Femur (tissue), 1 donor: ENCODE results near the gene ZNF234.
"Not testable (repeated sequence)": the region's sequence is repeated elsewhere in the genome, so short reads cannot be mapped to it uniquely, and the experiment has no call there.

Experiments used
- DNase-seq: peaks from one replicate; pipeline ENCODE4 v3.0.0-alpha.2; 2017

The ZNF234 gene

DNA sequence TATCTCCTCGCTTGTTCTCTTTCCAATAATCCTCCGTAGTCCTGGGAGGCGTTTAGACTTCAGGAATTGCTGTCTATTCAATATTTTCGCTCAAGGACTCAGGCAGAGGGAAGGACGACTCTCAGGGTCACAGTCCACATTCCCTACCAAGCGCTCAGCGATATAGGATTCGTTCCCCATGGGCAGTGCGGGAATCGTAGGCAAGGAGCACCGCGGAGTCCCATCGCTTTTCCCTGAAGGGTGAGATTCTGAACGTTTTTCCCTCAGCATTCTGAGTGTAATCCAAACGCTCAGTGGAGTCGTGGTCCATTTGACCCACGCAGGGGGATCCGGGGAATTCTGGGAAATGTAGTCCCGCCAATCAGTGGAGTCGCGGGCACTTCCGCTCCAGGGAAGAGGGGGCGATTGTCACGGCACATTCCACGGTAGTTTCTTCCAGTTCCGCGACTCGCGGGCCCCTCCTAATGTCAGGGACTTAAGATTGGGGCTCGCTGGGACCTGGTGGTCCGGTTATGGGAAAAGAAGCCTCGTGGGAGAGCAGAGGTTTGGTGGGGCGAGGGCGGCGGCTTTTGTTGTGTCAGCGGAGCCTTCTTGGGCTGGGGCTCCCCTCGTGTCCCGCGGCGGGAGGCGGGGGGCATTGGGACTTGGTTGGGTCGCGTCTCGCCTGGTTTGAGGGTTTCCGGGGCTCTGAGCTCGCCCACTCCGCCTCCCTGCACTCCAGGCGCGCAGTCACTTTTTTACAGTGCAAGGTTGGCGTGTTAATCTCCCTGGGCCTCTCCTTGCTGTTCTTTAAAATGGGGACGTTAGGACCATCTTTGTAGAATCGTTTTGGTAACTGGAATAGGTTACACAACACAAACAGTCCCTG lies at the start of gene ZNF234:
Gene ZNF234, plus strand, starts transcription at position 364 of the 868 bp plus-strand sequence. CDS start 3,079 bp downstream, outside the sequence.
- peak; percentile 93 for DNase-seq

DNA sequence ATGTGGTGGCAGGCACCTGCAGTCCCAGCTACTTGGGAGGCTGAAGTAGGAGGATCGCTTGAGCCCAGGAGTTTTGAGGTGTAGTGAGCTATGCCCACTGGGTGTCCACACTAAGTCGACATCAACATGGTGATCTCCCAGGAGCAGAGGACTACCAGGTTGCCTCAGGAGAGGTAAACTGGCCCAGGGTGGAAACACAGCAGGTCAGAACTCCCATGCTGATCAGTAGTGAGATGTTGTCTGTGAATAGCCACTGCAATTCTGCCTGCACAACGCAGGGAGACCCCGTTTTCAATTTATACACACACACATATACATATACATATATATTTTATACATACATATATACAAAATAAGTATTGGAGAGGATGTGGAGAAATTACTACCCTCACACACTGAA lies 49.2 kb upstream of the ZNF234 start:
- no peak for DNase-seq

DNA sequence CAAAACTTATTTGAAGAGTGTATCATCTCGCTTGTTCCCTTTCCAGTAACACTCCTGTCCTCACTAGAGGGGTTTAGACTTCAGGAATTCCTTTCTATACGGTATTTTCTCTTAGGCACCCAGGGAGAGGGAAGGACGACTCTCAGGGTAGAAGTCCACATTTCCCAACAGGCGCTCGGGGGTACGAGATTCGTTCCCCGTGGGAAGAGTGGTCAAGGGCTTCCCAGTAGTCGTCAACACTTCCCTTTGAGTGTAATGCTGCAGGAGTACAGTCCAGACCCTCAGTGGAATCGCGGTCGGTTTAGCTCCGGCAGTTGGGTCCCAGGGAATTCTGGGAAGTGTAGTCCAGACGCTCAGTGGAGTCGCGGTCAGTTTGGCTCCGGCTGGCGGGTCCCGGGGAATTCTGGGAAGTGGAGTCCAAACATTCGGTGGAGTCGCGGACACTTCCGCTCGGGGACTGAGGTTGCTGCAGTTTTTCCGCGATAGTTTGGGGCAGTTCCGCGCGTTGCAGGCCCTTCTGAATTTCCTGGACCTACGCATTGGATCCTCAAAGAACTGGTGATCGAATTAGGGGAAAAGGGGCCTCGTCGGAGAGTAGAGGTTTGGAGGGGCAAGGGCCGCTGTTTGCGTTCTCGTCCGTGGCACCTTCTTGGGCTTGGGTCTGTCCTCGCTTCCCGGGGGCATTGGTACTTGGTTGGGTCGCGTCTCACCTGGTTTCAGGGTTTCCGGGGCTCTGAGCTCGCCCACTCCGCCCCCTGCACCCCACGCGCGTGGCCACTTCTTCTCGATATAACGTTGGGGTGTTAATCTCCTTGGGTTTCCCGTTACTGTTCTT lies 47.2 kb upstream of the ZNF234 start, which contains the start of gene ZNF224:
Gene ZNF224, plus strand, starts transcription at position 431 of the 835 bp plus-strand sequence. CDS start 3,513 bp downstream, outside the sequence.
- peak; percentile 97 for DNase-seq

DNA sequence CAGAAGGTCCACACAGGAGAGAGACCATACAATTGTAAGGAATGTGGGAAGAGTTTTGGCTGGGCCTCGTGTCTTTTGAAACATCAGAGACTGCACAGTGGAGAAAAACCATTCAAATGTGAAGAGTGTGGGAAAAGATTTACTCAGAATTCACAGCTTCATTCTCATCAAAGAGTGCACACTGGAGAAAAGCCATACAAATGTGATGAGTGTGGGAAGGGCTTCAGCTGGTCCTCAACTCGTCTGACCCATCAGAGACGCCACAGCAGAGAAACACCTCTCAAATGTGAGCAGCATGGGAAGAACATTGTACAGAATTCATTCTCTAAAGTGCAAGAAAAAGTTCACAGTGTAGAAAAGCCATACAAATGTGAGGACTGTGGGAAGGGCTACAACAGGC lies 33.6 kb upstream of the ZNF234 start:
- no peak for DNase-seq

DNA sequence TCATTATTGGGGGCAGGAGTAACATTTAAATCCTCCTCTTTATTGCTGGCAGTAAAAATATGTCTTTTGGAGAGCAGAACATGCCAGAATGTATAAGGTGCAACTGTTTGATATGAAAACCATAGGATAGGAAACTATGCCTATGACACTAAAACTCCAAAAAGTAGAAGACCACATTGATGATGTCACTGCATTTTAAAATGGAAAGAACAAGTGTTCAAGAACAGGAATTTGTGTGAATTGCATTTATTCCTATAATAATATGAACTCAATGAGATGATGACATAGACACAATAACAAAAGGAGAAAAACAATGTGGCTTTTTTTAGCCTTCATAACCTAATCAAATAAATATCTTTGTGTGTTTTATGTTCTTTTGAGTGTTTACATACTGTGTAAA lies 31.9 kb upstream of the ZNF234 start:
- no peak for DNase-seq

DNA sequence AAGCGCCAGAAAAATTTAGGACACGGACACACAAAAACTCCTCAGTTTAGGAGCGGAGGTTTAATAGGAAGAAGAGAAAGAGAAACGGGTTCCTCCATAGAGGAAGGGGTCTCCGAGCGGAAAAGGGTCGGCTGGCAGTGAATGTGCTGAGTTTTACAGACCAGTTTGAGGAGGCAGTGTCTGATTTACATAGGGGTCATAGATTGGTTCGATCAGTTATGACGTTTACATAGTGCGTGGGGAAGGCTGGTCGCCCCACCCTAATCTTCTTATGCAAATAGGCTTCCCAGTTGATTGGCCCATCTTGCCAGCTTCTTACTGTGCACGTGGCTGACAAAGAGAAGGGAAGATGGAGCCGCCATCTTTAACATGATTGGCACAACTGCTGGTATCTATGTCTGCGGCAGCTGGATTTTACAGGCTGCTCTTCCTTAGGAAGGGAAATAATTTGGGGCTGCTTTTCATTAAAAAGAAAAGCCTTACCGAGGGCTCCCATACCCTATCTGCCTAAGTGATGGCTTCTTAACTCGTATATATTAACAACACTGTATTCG lies 29.4 kb upstream of the ZNF234 start:
- peak; percentile 30 for DNase-seq

DNA sequence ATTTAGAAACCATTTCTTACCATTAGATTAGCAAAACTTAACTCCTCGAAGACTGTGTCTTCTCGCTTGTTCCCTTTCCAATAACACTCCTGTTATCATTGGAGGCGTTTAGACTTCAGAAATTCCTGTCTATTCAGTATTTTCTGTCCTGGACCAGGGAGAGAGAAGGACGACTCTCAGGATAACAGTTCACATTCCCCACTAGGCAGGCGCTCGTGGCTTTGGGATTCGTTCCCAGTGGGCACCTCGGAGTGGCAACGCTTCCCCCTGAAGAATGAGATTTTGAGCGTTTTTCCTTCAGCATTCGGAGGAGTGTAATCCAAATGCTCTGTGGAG lies 28.6 kb upstream of the ZNF234 start:
- DNase-seq = no peak

DNA sequence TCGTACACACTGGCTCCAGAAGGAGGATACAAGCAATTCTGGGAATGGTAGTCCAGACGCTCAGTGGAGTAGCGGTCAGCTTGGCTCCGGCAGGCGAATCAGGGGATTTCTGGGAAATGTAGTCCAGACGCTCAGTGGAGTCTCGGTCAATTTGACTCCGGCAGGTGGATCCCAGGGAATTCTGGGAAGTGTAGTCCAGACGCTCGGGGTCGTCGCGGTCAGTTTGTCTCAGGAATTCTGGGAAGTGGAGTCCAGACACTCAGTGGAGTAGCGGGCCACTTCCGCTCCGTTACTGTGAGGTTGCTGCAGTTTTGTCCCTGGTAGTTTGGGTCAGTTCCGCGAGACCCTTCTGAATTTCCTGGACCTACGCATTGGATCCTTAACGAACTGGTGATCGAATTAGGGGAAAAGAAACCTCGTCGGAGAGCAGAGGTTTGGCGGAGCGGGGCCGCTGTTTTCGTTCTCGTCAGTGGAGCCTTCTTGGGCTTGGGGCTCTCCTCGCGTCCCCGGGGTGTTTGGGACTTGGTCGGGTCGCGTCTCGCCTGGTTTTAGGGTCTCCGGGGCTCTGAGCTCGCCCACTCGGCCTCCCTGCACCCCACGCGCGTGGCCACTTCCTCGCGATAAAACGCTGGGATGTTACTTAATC lies 28.1 kb upstream of the ZNF234 start, which contains the start of gene ZNF225:
Gene ZNF225, plus strand, starts transcription at position 262 of the 646 bp plus-strand sequence. CDS start 2,429 bp downstream, outside the sequence.
- peak; percentile 99 for DNase-seq

DNA sequence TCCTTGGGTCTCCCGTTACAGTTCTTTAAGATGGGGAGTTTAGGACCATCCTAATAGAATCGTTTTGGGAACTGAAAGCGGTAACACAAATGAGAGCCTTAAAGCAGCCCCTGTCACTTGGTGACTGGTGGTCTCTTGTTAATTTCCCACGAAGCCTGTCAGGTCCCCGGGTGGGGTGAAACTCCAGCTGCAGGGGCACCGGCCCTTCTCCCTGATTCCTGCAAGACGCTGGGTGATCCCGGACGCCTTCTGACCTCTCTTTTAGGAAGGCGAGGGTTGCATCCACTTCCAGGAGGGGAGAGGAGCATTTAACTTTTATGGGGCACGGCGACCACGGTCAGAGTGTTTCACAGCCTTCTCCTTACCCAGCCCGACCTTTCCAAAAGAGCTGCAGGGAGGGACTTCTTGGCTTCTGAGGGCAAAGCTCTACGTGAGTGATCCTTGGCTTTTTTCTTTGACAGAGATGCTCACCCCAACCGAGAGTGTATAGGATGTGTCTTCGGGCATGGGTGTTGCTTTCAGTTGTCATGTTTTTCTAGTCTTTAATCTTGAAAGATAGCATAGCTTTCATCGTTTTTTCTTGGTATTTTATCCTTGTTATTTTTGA lies 27.5 kb upstream of the ZNF234 start:
- peak; percentile 40 for DNase-seq

DNA sequence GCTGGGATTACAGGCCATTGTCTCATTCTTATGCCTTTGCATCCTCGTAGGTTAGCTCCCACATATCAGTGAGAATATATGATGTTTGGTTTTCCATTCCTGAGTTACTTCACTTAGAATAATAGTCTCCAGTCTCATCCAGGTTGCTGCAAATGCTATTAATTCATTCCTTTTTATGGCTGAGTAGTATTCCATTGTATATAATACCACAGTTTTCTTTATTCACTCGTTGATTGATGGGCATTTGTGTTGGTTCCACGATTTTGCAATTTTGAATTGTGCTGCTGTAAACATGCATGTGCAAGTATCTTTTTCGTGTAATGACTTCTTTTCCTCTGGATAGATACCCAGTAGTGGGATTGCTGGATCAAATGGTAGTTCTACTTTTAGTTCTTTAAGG lies 20.2 kb upstream of the ZNF234 start:
- not testable (repeated sequence) for DNase-seq

DNA sequence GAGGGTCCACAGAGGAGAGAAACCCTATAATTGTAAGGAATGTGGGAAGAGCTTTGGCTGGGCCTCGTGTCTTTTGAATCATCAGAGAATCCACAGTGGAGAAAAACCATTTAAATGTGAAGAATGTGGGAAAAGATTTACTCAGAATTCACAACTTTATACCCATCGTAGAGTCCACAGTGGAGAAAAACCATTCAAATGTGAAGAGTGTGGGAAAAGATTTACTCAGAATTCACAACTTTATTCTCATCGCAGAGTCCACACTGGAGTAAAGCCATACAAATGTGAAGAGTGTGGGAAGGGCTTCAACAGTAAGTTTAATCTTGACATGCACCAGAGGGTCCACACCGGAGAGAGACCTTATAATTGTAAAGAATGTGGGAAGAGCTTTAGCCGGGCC lies 9.4 kb upstream of the ZNF234 start:
- no peak for DNase-seq

DNA sequence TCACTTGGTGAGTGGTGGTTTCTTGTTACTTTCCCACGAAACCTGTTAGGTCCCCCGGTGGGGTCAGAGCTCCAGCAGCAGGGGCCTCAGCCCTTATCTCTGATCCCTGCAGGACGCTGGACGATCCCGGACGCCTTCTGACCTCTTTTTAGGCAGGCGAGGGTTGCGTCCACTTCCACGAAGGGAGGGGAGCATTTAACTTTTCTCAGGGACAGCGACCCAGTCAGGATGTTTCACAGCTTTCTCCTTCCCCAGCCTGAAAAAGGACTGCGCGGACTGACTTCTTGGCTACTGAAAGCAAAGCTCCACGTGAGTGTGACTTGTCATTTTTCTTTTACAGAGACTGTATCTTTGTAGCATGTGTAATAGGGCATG lies 692 bp downstream of the ZNF234 start:
- DNase-seq = no peak

DNA sequence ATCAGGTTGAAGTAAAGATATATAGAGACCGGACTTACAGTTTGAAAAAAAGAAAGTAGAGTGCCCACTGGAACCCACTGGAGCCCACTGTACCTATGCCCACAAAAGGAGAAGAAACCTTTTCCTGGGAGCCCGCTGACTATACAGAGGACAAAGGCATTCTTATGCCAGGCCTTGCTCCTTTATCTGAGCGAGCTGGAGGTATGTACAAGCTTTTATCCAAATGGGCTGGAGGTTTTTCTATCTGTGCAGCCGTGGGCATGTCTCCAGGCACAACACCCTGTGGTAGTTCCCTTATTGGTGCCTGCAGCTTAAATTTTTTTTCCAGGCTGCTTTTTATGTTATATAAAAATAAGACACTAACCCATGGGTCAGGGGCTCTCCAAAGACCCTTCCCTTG lies 8.4 kb downstream of the ZNF234 start:
- no peak for DNase-seq

DNA sequence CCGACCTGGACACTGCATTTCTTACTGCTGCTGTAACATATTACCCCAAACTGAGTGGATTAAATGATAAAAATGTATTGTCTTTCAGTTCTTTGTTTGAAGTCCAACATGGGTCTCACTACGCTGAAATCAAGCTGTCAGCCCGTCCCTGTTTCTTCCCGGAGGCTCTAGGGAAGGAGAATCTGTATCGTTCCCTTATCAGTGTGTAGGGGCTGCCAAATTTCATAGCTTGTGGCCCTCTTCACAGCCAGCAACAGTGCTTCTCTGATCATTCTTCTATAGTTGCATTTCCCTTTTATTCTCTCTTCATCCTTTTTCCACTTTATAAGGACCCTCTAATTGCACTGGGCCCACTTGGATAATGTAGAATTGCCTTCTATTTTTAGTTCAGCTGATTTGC lies 10.1 kb downstream of the ZNF234 start:
- DNase-seq = no peak

DNA sequence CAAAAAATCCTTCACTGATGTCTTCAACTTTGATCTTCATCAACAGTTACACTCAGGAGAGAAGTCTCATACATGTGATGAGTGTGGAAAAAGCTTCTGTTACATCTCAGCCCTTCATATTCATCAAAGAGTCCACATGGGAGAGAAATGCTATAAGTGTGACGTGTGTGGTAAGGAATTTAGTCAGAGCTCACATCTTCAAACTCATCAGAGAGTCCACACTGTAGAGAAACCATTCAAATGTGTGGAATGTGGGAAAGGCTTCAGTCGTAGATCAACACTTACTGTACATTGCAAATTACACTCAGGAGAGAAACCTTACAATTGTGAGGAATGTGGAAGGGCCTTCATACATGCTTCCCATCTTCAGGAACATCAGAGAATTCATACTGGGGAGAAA lies 15.1 kb downstream of the ZNF234 start:
- DNase-seq = no peak

DNA sequence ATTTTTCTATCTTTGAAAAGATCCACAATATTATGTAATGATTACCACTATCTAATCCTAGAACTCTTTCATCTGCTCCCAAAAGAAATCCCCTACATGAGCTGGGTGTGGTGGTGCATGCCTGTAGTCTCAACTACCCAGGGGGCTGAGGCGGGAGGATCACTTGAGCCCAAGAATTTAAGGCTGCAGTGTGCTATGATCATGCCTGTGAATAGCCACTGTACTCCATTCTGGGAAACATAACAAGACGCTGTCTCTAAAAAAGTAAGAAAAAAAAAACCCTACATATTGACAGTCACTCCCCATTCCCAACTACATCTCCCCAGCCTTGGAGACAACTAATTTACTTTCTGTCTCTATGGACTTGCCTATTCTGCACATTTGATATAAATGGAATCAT lies 22.4 kb downstream of the ZNF234 start:
- DNase-seq = no peak

DNA sequence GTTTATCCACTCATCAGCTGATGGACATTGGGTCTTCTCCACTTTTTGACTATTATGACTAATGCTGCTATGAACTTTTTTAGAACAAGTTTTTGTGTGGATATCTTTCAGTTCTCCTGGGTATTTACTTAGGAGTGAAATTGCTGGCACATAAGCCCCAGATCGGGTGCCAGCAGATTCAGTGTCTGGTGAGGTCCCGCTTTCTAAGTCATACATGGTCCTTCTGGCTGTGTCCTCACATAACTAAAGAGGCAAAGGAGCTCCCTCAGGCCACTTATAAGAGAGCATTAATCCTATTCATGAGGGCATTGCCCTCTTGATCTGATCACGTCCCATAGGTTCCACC lies 22.9 kb downstream of the ZNF234 start:
- no peak for DNase-seq

DNA sequence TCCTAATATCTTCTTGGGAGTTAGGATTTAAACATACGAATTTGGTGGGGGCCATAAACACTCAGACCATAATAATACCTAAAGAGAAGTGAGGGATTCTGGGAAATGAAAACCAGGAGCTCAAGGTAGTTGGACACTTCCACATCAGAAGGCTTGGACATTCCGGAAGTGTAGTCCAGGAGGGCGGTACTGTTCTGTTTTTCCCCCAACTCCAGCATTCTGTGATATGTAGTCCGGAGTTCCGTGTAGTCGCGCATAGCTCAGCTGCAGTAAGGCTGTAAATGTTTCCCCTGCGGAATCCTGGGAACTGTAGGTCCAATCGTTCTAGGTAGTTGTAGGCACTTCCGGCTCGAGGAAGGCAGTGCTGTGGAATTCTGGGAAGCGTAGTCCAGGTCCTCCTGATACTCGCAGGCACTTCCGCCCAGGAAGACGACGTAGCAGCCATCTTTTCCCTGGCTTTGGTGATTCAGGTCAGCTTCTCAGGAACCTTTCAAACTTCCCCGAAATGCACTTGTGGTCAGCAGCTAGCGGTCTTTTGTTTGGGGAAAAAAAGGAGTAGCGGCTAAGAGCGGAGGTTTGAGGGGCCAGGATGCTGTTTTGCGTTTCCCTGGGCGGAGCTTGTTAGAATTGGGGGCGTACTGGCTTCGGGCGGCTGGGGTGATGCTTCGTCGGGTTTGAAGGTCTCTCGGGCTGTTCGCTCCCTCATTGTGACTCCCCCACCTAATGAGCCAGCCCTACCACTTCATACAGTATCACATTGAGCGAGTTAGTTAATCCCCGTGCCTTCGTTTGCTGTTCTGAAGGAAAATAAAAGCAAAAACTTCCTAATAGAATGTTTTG lies 23.5 kb downstream of the ZNF234 start, which contains the start of gene ZNF226:
Gene ZNF226, plus strand, starts transcription at position 428 of the 840 bp plus-strand sequence. CDS start 4,981 bp downstream, outside the sequence.
- peak; percentile 96 for DNase-seq

DNA sequence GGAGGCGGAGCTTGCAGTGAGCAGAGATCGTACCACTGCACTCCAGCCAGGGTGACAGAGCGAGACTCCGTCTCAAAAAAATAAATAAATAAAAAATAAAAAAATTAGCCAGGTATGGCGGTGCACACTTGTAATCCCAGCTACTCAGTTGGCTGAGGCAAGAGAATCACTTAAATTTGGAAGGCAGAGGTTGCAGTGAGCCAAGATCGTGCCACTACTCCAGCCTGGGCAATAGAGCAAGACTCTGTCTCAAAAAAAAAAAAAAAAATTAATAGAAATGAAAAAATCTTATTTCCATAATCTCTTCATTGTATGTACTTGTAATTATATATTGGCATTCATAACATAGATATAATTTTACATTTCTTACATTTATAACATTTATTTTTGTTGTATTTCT lies 29.3 kb downstream of the ZNF234 start:
- DNase-seq = not testable (repeated sequence)

DNA sequence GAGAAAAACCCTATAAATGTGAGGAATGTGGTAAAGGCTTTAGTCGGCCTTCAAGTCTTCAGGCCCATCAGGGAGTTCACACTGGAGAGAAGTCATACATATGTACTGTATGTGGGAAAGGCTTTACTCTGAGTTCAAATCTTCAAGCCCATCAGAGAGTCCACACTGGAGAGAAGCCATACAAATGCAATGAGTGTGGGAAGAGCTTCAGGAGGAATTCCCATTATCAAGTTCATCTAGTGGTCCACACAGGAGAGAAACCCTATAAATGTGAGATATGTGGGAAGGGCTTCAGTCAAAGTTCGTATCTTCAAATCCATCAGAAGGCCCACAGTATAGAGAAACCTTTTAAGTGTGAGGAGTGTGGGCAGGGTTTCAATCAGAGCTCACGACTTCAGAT lies 35.2 kb downstream of the ZNF234 start:
- DNase-seq = no peak

DNA sequence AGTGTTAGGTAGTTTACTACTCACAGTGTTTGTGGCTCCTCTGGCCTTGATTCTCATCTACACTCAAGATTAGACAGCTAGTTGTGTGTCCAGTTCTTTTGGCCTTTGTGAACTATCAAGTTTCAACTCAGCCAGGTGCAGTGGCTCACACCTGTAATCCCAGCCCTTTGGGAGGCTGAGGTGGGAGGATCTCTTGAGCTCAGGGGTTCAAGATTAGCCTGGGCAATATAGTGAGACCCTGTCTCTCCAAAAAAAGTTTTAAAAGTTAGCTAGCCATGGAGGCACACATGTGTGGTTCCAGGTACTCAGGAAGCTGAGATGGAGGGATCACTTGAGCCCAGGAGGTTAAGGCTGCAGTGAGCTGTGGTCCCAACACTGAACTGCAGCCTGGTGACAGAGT lies 39.6 kb downstream of the ZNF234 start:
- no peak for DNase-seq

DNA sequence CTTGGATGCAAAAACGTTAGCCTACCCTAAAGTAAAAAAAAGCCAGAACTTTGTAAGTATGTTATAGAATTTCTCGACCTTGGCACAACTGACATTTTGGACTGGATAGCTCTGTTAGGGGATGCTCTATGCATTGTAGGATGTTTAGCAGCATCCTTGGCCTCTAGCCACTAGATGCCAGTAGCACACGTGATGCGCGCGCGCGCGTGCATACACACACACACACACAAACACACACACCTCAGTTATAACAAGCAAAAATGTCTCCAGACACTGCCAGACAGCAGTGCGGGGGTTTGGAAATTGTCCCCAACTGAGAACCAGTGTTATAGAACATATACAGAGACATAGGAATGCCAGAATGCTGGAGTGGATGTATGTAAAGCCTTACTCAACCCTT lies 40.8 kb downstream of the ZNF234 start:
- no peak for DNase-seq
